Measurements from ENCODE around the gene GET4.
"Not testable (repeated sequence)": the region's sequence is repeated elsewhere in the genome, so short reads cannot be mapped to it uniquely, and the experiment has no call there.

GET4 gene

GRCh38 chr7:871900-872537 lies 4.3 kb upstream of the GET4 start:
- no peak for DNase-seq

- DNase-seq = not testable (repeated sequence)
These were observed 3.7 kb upstream of the GET4 start for GRCh38 chr7:872685-873084.

GRCh38 chr7:873367-874002 lies 2.9 kb upstream of the GET4 start:
- peak; percentile 49 for DNase-seq

GRCh38 chr7:874031-874749 lies 2.2 kb upstream of the GET4 start:
- DNase-seq = no peak

GRCh38 chr7:875051-875450 lies 1.3 kb upstream of the GET4 start:
- no peak for DNase-seq

GRCh38 chr7:875476-876076 lies 778 bp upstream of the GET4 start:
- DNase-seq = no peak

DNA sequence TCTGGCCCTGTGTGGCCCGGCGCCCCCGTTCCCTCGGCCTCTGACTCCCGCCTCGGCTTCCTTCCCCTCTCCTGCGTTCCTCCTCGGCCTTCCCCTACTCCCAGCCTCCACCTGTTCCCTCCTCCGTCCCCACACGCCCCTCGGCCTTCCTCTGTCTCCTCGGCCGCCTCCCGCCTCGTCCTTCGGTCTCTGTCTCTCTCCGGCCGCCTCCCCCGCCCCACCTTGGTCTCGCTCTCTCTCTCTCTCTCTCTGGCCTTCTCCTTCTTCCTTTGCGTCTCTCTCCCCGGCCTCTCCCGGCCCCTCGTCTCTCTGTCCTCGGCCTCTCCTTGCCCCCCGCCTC lies 588 bp downstream of the GET4 start:
- DNase-seq = no peak

GRCh38 chr7:877312-878232 lies 1.2 kb downstream of the GET4 start:
- no peak for DNase-seq

DNA sequence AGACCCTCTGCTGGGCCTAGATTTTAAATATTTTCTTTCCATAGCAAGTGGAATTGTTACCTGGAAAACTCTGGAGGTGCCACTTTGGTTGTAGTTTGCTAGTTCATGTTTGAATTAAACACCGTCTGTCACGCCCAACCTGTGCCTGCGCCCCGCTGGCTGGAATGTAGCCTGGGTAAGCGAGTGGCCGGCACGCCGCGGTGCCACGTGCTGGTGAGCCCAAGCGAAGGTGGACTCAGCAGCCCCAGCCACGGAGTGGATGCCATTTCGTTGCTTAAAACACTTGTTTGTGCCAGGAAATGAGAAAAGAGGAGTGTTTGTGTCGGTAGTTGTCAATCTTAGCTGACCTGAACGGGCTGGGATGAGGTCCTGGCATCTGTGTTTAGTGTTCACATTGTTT lies 2.7 kb downstream of the GET4 start:
- DNase-seq = no peak

GRCh38 chr7:879706-880105 lies 3.4 kb downstream of the GET4 start:
- DNase-seq = no peak

DNA sequence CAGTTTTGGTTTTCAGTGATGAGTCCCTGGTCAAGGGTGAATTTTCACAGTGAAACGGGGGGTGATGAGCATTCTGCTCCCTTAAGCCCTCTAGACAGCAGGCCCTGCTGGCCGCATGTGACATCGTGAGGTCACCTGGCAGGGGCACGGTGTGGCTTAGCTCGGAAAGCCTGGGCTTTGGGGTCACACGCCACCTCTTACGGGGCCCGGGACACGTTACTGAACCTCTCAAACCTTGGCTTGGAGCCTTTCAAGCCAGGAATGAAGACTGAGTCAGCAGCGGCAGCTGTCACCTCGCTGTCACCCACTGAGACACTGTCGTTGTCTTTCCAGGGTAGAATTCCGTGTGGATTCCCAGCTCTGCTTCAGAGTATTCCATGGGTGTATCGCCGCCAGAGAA lies 4.1 kb downstream of the GET4 start:
- no peak for DNase-seq

DNA sequence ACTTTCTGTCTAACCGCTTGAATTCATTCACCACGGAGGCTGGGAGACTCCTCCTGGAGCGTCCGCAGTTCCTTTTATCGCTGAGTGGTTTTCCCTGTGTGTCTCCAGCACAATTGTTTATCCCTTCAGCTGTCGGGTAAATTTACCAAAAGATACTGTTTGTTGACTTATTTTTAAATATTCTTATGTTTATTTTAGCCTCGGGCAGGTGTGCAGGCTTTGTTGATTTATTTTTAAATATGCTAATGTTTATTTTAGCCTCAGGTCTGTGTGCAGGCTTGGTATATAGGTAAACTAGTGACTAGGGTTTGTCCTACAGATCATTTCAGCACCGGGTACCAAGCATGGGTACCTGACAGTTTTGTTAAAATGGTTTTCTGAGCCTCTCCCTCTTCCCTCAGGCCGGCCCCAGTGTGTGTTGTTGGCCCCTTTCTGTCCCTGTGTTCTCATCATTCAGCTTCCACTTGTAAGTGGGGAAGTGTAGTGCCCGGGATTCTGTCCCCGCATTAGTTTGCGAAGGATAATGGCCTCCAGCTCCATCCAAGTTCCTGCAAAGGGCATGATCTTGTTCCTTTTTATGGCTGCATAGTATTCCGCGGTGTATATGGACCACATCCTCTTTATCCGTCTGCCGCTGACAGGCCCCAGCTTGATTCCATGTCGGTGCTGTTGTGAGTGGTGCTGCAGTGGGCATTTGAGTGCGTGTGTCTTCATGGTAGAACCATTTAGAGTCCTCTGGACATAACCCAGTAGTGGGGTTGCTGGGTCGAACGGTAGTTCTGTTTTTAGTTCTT lies 5.3 kb downstream of the GET4 start:
- DNase-seq = no peak

GRCh38 chr7:882336-883035 lies 6.1 kb downstream of the GET4 start:
- no peak for DNase-seq

DNA sequence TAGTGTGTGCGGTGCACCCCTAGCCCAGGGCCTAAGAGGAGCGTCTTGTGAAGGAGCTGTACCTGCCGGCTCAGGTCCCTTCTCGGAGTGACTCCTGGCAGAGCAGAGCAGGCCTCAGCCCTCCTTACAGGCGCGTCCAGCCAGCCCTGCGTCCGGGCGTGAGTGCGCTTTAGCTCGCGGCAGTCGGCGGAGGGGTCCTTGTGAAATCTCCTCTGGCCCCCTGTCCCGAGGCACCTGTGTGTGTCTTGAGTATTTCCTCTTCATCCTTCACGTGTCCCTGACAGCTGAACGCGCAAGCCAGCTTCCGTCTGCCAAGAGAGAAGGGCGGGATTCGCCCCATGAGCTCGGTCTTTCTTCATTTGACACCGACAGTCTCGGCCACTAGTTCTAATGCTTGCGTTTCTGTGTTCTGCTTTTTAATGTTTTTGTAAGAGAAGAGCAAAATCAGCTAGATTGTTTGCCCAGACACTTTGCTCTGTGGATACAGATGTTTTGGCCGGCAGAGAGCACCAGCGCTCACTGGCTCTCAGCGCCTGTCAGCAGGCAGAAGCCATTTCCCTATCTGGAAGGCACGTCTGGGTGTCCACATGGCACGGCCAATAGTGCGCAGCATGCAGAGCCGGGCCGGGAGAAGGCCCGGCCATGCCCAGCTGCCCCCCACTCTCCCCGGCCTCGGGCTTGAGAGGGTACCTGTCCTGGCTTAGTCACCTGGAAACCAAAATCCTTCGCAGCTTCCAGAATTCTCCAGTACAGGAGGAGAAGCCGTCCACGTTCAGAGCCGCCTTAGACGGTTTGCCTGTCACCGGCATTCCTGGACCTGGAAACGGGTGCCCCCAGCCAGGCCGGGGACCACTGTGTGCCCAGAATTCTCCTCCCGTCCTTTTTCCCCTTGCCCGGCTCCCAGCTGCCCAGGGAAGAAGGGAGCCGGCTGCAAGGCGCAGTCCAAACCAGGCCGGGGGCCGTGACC lies 7.0 kb downstream of the GET4 start:
- DNase-seq = no peak

DNA sequence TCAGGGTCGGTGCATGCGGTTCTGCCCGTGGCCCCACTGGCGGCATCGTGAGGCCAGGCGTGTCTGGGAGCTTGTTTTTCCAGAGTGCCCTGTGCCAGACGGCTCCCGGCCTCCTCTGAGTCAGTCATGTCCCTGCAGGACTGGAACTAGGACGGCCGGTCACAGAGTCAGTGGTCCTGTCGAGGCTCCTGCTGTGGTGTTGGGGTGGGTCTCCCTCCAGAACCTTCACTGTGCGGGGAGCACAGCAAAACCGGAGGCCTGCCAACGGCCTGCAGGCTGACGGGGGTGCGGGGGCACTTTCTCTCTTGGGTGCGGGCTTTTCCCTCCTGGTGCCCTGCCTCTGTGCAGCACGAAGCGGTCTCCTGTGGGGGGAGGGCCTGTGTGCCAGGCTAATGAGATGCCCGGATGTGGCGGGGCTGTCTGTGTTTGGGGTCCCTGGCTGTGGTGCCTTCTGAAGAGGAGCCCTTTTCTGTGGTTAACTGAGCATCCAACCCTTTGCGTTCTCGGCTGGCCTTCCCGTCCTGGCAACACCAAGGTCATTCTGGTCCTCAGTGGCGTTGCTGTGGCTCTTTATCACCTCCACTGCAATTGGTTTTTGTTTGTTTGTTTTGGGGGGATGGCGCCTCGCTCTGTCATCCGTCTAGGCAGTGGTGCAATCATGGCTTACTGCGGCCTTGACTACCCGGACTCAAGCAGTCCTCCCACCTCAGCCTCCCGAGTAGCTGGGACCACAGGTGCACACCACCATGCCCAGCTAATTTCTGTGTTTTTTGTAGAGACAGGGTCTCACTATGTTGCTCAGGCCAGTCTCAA lies 8.0 kb downstream of the GET4 start:
- no peak for DNase-seq

DNA sequence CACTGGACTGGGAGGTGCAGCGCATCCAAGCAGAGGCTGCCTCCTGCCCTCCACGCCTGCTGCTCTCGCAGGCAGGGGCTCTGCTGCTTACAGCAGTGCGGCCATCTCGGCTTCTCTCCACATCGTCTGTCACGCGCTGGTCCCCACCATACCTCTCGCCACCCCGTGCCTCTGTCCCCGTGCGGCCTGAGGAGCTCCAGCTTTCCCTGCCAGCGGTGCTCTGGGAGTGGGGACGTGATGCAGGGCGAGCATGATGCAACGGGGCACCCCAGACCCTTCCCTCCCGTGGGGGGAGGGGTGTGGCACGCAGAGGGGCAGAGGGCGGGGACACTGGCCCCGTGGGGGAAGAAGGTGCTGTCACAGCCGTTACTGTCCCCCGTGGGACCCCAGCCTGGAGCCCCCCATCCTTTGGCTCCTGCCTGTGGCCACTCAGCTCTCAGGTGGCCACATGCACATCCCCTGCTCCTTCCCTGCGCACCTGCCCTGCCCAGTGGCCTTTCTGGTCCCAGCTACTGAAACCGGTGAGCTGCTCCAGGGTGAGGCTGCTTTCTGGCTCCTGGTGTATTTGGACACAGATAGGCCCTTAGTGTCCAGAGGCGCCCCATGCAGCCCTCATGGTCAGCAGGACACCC lies 9.0 kb downstream of the GET4 start:
- DNase-seq = no peak

GRCh38 chr7:885893-886625 lies 9.7 kb downstream of the GET4 start:
- DNase-seq = no peak
